Nephron progenitor cell (in vitro differentiated cells): Measurements from ENCODE around the gene CDR2.

ENCODE experiments used
- DNase-seq: peaks from one replicate; pipeline ENCODE4 v3.0.0; 2021
- H3K27ac Mint-ChIP-seq: 2 replicates; pipeline ENCODE4 v1.8.0; 2021; ENCODE audit warnings: mild to moderate bottlenecking, moderate library complexity, mixed read lengths
- H3K27me3 Mint-ChIP-seq: 2 replicates; pipeline ENCODE4 v1.8.0; 2021; ENCODE audit warnings: mild to moderate bottlenecking, low read depth, mixed read lengths; ENCODE audit not compliant: poor library complexity
- H3K36me3 Mint-ChIP-seq: 2 replicates; pipeline ENCODE4 v1.8.0; 2021; ENCODE audit warnings: low read depth, mixed read lengths
- H3K4me1 Mint-ChIP-seq: 2 replicates; pipeline ENCODE4 v1.8.0; 2021; ENCODE audit warnings: mixed read lengths
- H3K4me3 Mint-ChIP-seq: 2 replicates; pipeline ENCODE4 v1.8.0; 2021; ENCODE audit warnings: mild to moderate bottlenecking, moderate library complexity, mixed read lengths
- H3K9me3 Mint-ChIP-seq: 2 replicates; pipeline ENCODE4 v1.8.0; 2021; ENCODE audit warnings: mild to moderate bottlenecking, moderate library complexity, mixed read lengths
- CTCF ChIP-seq: fragments of 200-600 bp; sonication (generic); IDR thresholded peaks from 2 replicates; pipeline ENCODE4 v1.5.0; 2021; ENCODE audit warnings: antibody characterized with exemption

CDR2 gene

GRCh38 chr16:22417019-22417418 lies 42.6 kb upstream of the CDR2 start:
- DNase-seq: no peak
- no peak overlapping the region for H3K27ac Mint-ChIP-seq
- no peak for TF ChIP-seq CTCF
- no peaks in the 10 kb centered on the region for H3K4me1 Mint-ChIP-seq
- no peaks in the 10 kb centered on the region for H3K27me3 Mint-ChIP-seq
- H3K36me3 Mint-ChIP-seq: peaks cover 19% of the 10 kb centered on the region
- H3K9me3 Mint-ChIP-seq: no peaks in the 10 kb centered on the region
- H3K4me3 Mint-ChIP-seq: no peak overlapping the region

- Mint-ChIP-seq H3K4me1 (no peaks in the 10 kb centered on the region), H3K9me3 (peaks cover 3% of the 10 kb centered on the region), H3K36me3 (no peaks in the 10 kb centered on the region), H3K4me3 (no peak overlapping the region), H3K27me3 (peaks cover 5% of the 10 kb centered on the region), H3K27ac (no peak overlapping the region)
- no peak for DNase-seq
- TF ChIP-seq CTCF: no peak
These were observed 39.4 kb upstream of the CDR2 start for GRCh38 chr16:22413819-22414218.

- Mint-ChIP-seq H3K4me1 (no peaks in the 10 kb centered on the region), H3K27ac (no peak overlapping the region), H3K36me3 (no peaks in the 10 kb centered on the region), H3K9me3 (peaks cover 3% of the 10 kb centered on the region), H3K27me3 (peaks cover 5% of the 10 kb centered on the region), H3K4me3 (no peak overlapping the region)
- DNase-seq: no peak
- TF ChIP-seq CTCF: no peak
These were observed 33.1 kb upstream of the CDR2 start for GRCh38 chr16:22407486-22407885.

GRCh38 chr16:22402191-22402590 lies 27.8 kb upstream of the CDR2 start:
- H3K4me1 Mint-ChIP-seq: no peaks in the 10 kb centered on the region
- peaks cover 3% of the 10 kb centered on the region for H3K27me3 Mint-ChIP-seq
- H3K36me3 Mint-ChIP-seq: no peaks in the 10 kb centered on the region
- no peaks in the 10 kb centered on the region for H3K9me3 Mint-ChIP-seq
- no peak for DNase-seq
- H3K4me3 Mint-ChIP-seq: no peak overlapping the region
- TF ChIP-seq CTCF: no peak
- no peak overlapping the region for H3K27ac Mint-ChIP-seq

GRCh38 chr16:22400900-22401299 lies 26.5 kb upstream of the CDR2 start:
- H3K27me3 Mint-ChIP-seq: peaks cover 3% of the 10 kb centered on the region
- H3K27ac Mint-ChIP-seq: no peak overlapping the region
- DNase-seq: no peak
- TF ChIP-seq CTCF: no peak
- no peaks in the 10 kb centered on the region for H3K36me3 Mint-ChIP-seq
- no peaks in the 10 kb centered on the region for H3K9me3 Mint-ChIP-seq
- no peak overlapping the region for H3K4me3 Mint-ChIP-seq
- no peaks in the 10 kb centered on the region for H3K4me1 Mint-ChIP-seq

- no peak for TF ChIP-seq CTCF
- Mint-ChIP-seq H3K36me3 (no peaks in the 10 kb centered on the region), H3K4me1 (no peaks in the 10 kb centered on the region), H3K27me3 (peaks cover 6% of the 10 kb centered on the region), H3K9me3 (no peaks in the 10 kb centered on the region), H3K27ac (no peak overlapping the region), H3K4me3 (no peak overlapping the region)
- no peak for DNase-seq
These were observed 23.5 kb upstream of the CDR2 start for GRCh38 chr16:22397931-22398330.
